PC-3 (cell line): ENCODE measurements around the gene UBE2H.
"Not testable (repeated sequence)": the region's sequence is repeated elsewhere in the genome, so short reads cannot be mapped to it uniquely, and the experiment has no call there.

Experiments
- CTCF ChIP-seq: fragments of 300-600 bp; sonication (generic); conservative IDR thresholded peaks from 2 replicates; pipeline ENCODE4 v1.5.1; 2017; ENCODE audit warnings: antibody characterized with exemption, low read depth, mild to moderate bottlenecking, low read length
- EZH2 ChIP-seq: fragments of 300-600 bp; sonication (generic); IDR thresholded peaks from one replicate; pipeline ENCODE4 v1.6.1; 2017; ENCODE audit warnings: antibody characterized with exemption, mild to moderate bottlenecking, low read length; ENCODE audit not compliant: unreplicated experiment

DNA sequence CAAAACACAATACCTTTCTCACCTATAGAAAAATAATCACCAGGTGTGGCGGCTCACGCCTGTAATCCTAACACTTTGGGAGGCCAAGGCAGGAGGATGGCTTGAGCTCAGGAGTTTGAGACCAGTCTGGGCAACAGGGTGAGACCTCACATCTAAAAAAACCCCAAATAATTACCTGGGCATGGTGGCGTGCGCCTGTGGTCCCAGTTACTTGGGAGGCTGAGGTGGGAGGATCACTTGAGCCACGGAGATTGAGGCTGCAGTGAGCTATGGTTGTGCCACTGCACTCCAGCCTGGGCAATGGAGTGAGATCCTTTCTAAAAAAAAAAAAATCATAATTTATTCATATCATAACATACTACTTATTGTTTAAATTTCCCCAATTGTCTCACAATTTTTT, 129.6 kb downstream of the UBE2H start:
- not testable (repeated sequence) for TF ChIP-seq EZH2, CTCF
